Activated T-cell treated with anti-CD3 and anti-CD28 coated beads for 48 hours (primary cell): Measurements from ENCODE around the gene LINGO3.
"Not testable (repeated sequence)": the region's sequence is repeated elsewhere in the genome, so short reads cannot be mapped to it uniquely, and the experiment has no call there.

Experiments
- DNase-seq: peaks from one replicate; pipeline ENCODE4 v3.0.0-alpha.2; 2020; ENCODE audit warnings: low read depth

Gene LINGO3

GRCh38 chr19:2281265-2282061 lies 26.5 kb downstream of the LINGO3 start:
- DNase-seq: not testable (repeated sequence)

GRCh38 chr19:2280633-2281264 lies 27.2 kb downstream of the LINGO3 start:
- no peak for DNase-seq

- DNase-seq: no peak
These were observed 29.3 kb downstream of the LINGO3 start for GRCh38 chr19:2278459-2279158.

GRCh38 chr19:2277138-2277537 lies 30.8 kb downstream of the LINGO3 start:
- DNase-seq: no peak

GRCh38 chr19:2276429-2276986 lies 31.4 kb downstream of the LINGO3 start:
- DNase-seq: no peak

- no peak for DNase-seq
These were observed 32.1 kb downstream of the LINGO3 start for GRCh38 chr19:2275588-2276428.

- no peak for DNase-seq
These were observed 32.9 kb downstream of the LINGO3 start for GRCh38 chr19:2274931-2275535.

GRCh38 chr19:2274185-2274711 lies 33.7 kb downstream of the LINGO3 start:
- no peak for DNase-seq

- DNase-seq: peak; percentile 79
These were observed 34.4 kb downstream of the LINGO3 start for GRCh38 chr19:2273356-2274184.

- no peak for DNase-seq
These were observed 36.5 kb downstream of the LINGO3 start for GRCh38 chr19:2271234-2272103.

- peak; percentile 76 for DNase-seq
These were observed 37.3 kb downstream of the LINGO3 start for GRCh38 chr19:2270423-2271233.

GRCh38 chr19:2270157-2270422 lies 37.9 kb downstream of the LINGO3 start:
- no peak for DNase-seq

- DNase-seq: peak; percentile 99
These were observed 38.5 kb downstream of the LINGO3 start for GRCh38 chr19:2269244-2270156.

- DNase-seq: no peak
These were observed 39.1 kb downstream of the LINGO3 start for GRCh38 chr19:2268861-2269243.

GRCh38 chr19:2268480-2268830 lies 39.5 kb downstream of the LINGO3 start:
- no peak for DNase-seq

GRCh38 chr19:2266183-2266993 lies 41.6 kb downstream of the LINGO3 start:
- DNase-seq: peak; percentile 33
